ENCODE results near the gene C16orf87.

Gene C16orf87

DNA sequence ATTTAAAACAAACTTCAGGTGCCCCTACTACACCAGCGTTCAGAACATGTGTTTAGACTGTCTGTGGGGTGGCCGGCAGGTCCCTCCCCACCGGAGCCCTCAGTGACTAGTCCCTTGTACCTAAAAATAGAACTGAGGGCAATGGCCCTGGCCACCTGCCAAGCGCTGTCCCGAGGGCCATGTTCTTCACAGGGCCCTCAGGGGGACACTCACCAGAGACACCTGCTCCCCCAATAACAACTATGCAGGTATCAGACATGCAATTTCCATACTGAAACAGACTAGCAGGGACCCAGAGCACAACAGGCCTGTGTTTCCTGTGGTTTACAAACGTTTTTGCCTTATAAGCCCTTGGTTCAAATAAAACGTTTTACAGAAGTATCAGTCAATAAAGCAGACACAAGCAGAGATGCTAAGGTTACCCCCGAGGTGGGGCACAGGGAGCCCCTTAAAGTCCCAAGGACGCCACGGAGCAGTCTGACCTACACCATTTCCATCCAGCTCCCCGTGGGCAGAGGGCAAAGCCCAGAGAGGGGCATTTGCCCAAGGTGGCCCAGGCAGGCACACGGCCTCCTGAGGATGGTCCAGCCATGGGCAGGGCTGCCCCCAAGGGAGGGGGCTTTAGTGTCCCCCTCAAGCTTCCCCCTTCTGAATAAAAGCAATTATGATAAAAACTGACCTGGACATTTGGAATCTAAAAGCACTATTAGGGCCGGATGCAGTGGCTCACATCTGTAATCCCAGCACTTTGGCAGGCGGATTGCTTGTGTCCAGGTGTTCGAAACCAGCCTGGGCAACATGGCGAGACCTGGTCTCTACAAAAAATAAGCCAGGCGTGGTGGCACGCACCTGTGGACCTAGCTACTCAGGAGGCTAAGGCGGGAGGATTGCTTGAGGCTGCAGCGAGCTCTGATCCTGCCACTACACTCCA lies 81.9 kb downstream of the C16orf87 start:
- DNase-seq (ENCODE audit: low spot score), result no peak
- H3K27ac ChIP-seq (ENCODE audit: poor library complexity, severe bottlenecking), result no peak overlapping the region
- H3K9me3 ChIP-seq (ENCODE audit: severe bottlenecking), result no peaks in the 10 kb centered on the region
- H3K4me1 ChIP-seq (ENCODE audit: insufficient read depth, poor library complexity, severe bottlenecking), result no peaks in the 10 kb centered on the region
- H3K36me3 ChIP-seq (ENCODE audit: low read depth), result no peaks in the 10 kb centered on the region
- H3K4me3 ChIP-seq (ENCODE audit: severe bottlenecking), result no peak overlapping the region
- H3K27me3 ChIP-seq (ENCODE audit: insufficient read depth, poor library complexity, severe bottlenecking), result no peaks in the 10 kb centered on the region
- TF ChIP-seq, protein P1, sequence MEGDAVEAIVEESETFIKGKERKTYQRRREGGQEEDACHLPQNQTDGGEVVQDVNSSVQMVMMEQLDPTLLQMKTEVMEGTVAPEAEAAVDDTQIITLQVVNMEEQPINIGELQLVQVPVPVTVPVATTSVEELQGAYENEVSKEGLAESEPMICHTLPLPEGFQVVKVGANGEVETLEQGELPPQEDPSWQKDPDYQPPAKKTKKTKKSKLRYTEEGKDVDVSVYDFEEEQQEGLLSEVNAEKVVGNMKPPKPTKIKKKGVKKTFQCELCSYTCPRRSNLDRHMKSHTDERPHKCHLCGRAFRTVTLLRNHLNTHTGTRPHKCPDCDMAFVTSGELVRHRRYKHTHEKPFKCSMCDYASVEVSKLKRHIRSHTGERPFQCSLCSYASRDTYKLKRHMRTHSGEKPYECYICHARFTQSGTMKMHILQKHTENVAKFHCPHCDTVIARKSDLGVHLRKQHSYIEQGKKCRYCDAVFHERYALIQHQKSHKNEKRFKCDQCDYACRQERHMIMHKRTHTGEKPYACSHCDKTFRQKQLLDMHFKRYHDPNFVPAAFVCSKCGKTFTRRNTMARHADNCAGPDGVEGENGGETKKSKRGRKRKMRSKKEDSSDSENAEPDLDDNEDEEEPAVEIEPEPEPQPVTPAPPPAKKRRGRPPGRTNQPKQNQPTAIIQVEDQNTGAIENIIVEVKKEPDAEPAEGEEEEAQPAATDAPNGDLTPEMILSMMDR (IDR thresholded peaks at IDR 0.05; ENCODE audit: poor library complexity, severe bottlenecking), result no peak
- ATAC-seq (ENCODE audit: low read depth), result no peak

DNA sequence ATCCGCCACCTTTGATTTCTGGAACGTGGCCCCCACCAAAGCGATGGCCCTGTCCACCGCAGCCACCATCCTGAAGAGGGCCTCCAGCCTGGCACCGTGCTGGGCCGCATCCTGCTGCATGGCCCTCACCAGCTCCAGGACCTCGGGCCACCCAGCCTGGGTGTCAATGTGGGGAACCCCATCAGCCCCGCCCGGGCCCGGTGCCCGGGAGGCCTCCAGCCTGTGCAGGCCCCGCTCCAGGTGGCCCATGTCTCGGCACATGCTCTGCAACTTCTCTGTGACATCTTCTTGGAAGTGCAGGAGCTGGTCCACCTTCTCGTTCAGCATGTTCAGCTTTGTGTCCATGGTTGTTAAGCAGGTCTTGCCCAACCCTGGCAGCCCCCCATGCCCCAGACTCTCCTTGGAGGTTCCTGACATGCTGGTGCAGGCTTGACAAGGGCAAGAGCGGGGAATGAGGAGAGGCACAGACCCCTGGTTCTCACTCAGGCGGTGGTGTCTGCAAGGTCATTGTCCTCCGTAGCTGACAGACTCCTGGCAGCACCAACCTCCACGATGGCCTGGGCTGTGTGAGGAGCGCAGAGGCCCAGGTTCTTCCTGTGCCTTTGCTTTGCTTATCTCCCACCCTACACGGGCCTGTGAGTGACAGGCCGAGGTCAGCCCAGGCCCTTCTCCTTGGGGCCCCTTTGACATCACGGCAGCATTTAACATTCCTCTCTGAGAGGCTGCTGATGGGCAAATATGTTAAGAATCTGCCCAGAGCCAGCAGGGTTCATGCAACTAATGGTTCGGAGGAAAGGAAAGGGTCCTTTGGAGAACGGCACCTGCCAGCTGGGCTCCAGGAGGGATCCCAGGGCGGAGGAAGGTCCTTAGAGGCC lies 83.0 kb downstream of the C16orf87 start, which contains the start of gene MYLK3:
Gene MYLK3 (minus strand): TSS at position 568 of the 875 bp plus-strand sequence. CDS start 151 bp downstream, at position 417.
- Histone ChIP-seq H3K36me3 (ENCODE audit: low read depth) (no peaks in the 10 kb centered on the region), H3K9me3 (ENCODE audit: severe bottlenecking) (no peaks in the 10 kb centered on the region), H3K4me3 (ENCODE audit: severe bottlenecking) (no peak within 1 kb of the TSS), H3K27ac (ENCODE audit: poor library complexity, severe bottlenecking) (no peak within 1 kb of the TSS), H3K4me1 (ENCODE audit: insufficient read depth, poor library complexity, severe bottlenecking) (no peaks in the 10 kb centered on the region), H3K27me3 (ENCODE audit: insufficient read depth, poor library complexity, severe bottlenecking) (no peaks in the 10 kb centered on the region)
- TF ChIP-seq, protein P1 (IDR thresholded peaks at IDR 0.05; ENCODE audit: poor library complexity, severe bottlenecking), result no peak
- DNase-seq (ENCODE audit: low spot score) (no peak), ATAC-seq (ENCODE audit: low read depth) (no peak)

DNA sequence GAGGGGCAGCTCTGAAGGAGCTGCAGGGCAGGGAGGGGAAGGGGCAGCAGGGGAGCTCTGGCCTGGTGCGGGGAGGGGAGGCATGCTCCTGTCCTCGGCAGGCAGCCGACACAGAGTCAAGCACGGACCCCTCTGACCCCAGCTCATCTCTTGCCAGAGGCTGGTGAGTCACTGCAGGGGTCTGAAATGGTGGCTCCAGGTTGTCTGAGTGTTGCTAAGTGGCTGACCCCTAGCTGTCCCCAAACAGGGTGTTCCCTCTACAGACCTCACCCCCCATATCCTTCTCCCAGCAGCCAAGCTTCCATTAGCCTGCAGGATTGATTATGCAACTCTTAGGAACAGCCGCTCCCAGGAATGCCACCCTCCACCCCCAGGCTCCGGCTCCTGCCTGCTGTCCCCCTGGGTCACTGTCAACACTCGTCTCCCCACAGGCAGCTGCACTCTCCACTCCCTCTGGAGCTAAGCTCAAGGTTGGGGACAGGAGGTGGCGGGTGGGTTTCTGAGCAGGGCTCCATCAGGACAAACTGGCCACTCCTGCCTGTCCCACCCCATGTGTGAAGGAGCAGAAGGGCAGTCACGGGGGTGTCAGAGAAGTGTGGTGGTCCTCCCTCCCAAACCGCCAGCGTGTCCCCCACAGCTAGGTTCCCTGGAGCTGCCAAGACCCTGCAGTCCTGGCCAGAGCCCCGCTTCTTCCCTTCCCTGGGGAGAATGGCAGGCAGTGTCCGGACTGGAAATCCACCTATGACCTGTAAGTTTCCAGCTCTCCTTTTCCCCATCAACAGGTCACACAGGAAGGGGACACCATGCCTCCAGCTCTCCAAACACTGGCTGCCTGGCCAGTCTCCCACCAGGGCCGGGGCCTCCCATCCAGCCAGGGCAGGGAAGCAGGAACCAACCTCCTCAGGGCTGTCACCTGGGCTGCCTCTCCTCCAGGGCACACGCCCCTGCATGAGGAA lies 83.9 kb downstream of the C16orf87 start:
- no peak for ATAC-seq (ENCODE audit: low read depth)
- no peak overlapping the region for H3K27ac ChIP-seq (ENCODE audit: poor library complexity, severe bottlenecking)
- H3K27me3 ChIP-seq (ENCODE audit: insufficient read depth, poor library complexity, severe bottlenecking), result no peaks in the 10 kb centered on the region
- no peaks in the 10 kb centered on the region for H3K36me3 ChIP-seq (ENCODE audit: low read depth)
- DNase-seq (ENCODE audit: low spot score), result no peak
- H3K4me1 ChIP-seq (ENCODE audit: insufficient read depth, poor library complexity, severe bottlenecking), result no peaks in the 10 kb centered on the region
- no peak overlapping the region for H3K4me3 ChIP-seq (ENCODE audit: severe bottlenecking)
- TF ChIP-seq, protein P1 (IDR thresholded peaks at IDR 0.05; ENCODE audit: poor library complexity, severe bottlenecking), result no peak
- no peaks in the 10 kb centered on the region for H3K9me3 ChIP-seq (ENCODE audit: severe bottlenecking)

All from RWPE2 (cell line).